HG02571 (cell line): Measurements from ENCODE around the gene BEAN1.
"Not testable (repeated sequence)": the region's sequence is repeated elsewhere in the genome, so short reads cannot be mapped to it uniquely, and the experiment has no call there.

Source experiments
- ATAC-seq: cut with Tn5 transposase; IDR thresholded peaks from one replicate; pipeline ENCODE4 v1.9.1; 2021; ENCODE audit warnings: mild to moderate bottlenecking, moderate library complexity; ENCODE audit not compliant: unreplicated experiment

The BEAN1 gene

DNA sequence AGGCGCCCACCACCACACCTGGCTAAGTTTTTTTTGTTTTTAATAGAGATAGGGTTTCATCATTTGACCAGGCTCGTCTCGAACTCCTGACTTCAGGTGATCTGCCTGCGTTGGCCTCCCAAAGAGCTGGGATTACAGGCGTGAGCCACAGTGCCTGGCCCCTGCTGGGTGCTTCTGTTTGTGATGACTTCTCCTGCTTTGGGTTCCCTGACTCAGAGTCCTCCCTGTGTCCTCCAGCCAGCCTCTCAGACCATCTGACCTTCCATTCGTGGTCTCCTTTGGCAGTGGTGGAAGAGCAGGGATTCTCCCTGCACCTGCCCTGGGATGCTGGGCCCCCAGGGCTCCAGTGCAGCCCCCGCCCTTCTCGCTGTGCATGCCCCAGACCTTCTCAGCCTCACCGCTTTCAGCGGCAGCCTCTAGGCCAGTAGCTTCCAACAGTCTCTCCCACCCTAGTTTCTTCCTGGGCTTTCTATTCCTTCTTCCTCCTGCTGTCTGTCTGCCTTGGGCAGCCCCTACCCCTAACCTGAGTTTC lies 13.2 kb downstream of the BEAN1 start:
- ATAC-seq, result no peak

DNA sequence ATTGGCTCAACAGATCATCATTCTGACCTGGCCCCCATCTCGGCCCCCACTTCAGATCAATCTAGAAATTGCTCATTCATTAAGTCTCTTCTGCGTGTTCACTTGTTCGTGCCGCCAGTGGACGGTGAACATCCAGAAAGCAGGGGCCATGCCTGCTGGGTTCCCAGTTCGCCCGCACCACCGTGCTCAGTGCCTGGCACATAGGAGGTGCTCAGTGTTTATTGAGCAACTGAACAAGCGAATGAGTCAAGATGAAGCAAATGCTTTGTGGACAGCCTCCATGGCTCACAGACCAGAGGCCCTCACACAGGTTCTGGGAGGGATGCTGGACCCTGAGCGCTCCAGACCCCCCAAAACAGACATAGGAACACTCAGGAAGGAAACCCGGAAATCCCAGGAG lies 13.9 kb downstream of the BEAN1 start:
- no peak for ATAC-seq

DNA sequence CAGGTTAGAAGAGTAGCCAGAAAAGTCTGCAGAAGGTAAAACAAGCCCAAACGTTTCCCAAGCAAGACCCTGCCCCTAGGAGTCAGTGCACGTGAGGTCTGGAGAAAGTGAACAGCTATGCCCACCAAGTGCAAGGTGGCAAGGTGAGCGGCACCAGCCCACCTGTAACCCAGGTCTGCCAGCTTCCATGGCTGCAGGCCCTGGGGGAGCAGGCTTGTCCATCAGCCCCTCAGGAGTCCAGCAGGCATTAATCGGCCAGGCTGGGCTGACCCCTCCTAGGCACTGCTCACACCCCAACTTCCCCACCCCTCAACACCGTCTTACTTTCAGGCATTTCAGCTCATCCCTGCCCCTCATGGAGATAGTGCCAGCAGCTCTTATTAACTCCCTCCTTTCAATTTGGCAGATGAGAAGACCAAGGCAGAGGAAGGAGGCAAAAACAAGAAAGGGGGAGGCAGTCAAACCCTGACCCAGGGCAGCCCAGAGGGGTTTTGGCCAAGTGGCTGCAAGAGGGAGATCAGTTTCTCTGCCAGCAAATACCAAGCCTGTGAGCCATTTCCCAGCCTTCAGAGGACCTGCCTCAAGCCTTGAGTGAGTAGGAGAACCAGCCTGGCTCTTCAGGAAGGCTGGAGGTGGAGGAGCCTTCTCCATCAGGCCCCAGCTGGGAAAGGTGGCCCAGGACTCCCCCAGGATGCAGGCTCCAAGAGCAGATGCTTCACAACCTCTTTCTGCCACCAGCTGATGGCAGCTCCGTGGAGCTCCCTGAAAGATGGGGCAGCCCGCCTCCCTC lies 14.7 kb downstream of the BEAN1 start:
- no peak for ATAC-seq

DNA sequence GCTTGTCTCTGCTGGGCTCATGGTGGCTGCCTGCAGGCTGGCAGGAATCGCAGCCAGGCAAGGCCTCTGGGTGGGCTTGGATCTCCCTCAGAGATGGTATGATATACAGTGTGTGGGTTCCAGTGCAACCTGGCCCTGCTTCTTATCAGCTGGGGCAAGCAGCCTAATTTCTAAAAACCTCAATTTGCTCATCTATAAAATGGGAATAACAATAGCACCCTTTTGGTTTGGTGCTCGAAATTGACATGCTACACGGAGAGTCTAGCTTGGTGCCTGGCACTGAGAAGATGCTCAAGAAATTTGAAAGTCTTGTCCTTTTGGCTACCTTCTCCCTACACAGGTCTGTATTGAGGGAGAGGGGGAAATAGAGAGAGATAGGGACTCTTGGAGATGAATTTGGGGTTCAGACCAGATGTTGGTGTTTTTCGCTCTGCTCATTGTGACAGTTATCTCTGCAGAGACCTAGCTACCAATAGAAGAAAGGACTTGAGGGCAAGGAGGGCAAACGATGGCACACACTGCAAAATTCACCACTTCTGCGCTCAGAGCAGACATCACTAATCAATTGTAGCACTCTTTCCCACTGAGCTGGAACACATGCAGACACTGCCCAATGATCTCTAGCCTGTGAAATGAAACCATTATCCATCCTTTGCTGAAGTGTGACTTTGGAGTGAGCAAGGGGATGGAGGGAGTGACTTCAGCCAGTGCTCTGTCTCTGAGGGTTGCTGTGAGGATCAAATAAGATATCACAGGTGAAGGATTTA lies 15.6 kb downstream of the BEAN1 start:
- ATAC-seq, result no peak

DNA sequence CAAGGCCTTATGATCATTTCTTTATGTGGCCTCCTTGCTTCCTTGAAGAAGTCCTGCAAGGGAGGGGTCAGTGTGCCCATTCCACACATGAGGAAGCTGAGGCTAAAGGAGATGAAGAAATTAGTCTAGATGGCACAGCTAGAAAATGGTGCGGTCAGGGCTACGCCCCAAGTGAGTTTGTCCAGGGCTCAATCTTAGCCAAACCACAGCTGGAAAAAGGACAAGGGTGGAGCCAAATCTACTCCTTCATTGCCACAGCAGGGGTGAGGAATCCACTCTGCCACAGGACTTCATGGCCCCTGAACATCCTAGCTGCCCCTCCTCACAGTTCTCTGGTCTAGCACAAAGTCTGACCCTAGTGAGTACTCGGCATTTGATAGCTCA lies 16.2 kb downstream of the BEAN1 start:
- no peak for ATAC-seq

DNA sequence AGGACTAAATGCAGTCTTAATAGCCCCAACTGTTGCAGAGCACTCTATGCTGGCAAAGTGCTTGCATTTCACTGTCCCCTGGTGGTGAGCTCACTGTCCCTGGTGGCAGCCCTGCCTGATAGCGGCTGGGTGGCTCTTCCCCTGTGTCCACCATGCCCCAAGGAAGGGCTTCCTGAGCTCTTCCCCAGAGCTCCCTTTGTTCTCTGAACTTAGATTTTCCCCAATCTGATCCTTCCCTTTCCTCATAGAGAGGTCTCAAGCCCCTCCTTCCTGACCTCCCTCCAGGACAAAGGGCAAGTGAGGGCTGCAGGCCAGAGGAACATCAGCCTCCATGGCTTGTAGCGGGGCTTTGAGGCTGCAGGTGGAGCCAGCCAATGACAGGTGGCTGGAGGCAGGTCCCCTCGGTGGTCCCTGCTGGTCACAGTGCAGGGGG lies 17.0 kb downstream of the BEAN1 start:
- ATAC-seq, result no peak

DNA sequence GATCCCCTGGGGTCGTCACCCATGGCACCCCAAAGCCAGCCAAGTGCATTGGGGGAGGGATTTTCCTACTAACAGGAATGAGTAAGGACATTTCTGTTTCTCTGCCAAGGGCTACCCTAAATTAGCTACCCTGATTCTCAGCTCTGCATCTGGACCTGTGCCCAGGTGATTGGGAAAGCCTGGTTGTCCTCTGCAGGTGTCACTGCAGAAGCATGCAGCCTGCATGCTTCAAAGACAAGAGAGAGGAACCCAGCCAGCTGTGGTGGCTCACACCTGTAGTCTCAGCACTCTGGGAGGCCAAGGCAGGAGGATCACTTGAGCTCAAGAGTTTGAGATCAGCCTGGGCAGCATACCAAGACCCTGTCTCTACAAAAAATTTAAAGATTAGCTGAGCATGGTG lies 19.6 kb downstream of the BEAN1 start:
- ATAC-seq, result no peak

DNA sequence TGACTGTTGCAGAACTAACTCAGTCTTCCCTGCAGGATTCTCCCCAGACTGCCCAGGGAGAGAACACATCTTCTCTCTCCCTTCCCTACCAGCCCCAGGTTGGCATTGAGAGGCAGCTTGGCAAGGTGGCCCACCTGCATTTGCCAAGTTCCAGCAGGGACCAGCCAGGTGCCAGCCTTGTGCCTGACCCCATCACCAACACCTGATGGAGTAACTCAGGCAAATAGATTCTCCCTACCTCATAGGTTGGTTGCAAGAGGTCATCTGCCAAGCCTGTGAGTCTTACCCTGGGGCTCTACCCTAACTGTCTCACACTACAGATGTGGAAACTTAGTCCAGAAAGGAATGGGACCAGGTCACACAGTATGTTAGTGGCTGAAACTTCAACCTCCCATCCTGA lies 20.4 kb downstream of the BEAN1 start:
- ATAC-seq, result no peak

DNA sequence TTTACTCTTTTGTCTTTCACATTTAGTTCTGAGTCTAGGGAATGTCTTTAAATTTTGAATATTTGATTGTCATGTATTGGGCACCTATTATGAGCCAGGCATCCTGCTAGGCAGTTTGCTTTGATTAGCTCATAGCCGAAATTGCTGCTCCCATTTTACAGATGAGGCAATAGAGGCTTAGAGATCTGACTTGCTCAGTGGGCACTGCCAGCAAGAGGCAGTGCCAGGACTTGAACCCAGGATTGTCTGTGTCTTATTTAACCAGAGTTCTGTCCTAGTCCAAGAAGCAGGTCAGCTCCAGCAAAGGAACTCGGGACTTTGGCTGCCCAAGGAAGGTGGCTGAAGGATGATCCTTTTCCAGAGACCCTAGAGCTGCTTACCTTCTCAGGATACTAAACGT lies 24.5 kb downstream of the BEAN1 start:
- ATAC-seq, result no peak

DNA sequence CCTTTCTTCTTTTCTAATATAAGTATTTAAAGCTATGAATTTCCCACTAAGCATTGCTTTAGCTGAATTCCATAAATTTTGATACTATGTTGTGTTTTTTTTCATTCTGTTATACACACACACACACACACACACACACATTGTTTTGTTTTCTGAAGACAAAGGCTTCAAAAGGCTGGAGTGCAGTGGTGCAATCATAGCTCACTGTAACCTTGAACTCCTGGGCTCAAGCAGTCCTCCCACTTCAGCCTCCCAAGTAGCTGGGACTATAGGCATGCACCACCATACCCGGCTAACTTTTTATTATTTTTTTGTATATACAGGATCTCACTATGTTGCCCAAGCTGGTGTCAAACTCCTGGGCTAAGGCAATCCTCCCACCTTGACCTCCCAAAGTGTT lies 26.1 kb downstream of the BEAN1 start:
- ATAC-seq, result not testable (repeated sequence)

DNA sequence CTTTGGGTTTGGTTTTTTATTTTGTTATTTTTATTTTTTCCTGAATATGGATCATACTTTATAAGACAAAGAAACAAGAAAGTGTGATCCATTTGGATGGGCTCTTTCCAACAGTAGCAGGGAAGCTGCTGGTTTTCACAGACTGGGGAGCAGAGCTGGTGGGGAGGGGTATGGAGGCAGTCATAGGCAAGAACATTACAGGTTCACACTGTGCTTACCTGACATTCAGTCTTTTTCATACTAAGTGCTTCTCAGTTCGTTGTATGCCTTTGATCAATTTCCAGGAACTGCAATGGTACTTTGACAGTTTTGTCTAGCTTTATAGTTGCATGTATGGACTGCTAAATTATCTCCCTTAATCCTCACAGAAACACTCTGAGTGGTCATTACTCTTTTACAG lies 27.7 kb downstream of the BEAN1 start:
- no peak for ATAC-seq

DNA sequence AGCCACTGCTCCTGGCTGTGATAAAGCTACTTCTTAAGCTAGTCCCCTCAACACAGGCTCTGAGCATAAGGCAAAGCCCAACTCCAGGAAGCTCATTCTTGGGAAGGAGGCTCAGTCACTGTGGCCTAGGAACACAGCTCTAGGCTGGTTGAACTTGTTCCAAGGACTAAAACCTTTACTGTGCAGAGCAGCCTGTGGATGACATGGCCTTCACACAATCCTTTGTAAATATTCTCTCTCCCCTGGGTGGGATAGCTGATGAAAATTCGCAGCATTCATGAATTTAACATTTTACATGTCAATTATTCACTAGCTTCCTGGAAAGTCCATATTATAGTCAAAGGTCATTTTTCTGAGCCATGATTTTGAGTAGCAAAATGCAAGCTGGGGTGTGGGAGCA lies 28.9 kb downstream of the BEAN1 start:
- ATAC-seq, result no peak

DNA sequence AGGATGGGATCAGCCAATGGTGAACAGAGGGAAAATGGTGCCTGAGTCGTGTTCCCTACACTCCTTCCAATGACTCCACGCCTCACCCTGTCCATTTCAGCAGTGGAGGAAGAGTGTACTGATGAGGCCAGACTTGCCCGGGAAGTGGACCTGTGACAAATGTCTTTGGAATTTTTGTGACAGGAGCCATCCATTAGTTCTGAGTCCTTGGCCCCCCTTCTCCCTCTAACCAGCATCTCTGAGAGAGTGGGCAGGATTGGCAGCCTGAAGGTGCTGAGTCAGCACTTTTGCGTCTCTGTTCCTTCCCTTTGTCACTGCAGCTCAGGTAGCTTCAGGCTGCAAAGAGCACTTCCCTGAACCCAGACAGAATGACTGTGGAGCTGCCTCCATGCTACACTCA lies 30.8 kb downstream of the BEAN1 start:
- ATAC-seq, result no peak

DNA sequence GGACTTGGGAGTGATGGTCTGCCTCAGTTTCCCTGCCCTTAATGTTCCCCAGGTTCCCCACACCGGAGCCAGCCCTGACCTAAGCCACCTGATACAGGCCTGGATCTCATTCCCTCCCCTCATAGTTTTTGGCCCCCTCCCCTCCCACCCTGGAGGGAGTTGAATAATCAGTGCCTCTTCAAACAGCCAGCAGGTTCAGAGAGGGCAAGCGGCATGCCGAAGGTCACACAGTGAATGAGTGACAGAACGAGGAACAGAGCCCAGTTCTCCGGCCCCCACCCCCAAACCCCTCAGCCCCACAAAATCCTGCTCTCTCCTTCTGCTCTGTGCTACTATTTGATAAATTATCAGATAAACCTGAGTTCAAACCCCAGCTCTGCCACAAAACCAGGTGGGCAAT lies 31.2 kb downstream of the BEAN1 start:
- no peak for ATAC-seq

DNA sequence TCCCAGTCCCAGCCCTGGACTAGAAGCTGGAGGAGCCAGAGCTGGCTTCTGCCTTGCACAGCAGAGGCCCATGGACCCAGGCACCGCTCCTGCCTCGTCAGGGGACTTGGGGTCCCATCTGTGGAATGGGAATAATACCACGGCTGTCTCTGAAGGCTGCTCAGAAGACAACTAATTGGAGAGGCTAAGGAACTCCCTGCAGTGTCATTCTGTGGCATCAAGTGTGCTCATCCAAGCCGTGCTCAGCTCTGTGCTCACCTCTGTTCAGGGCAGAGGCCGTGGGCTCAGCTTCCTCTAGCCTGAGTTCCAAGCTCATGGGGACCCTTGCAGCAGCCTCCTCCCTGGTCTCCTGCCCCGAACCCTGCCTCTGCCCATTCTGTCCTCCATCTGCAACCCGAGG lies 31.8 kb downstream of the BEAN1 start:
- ATAC-seq, result no peak

DNA sequence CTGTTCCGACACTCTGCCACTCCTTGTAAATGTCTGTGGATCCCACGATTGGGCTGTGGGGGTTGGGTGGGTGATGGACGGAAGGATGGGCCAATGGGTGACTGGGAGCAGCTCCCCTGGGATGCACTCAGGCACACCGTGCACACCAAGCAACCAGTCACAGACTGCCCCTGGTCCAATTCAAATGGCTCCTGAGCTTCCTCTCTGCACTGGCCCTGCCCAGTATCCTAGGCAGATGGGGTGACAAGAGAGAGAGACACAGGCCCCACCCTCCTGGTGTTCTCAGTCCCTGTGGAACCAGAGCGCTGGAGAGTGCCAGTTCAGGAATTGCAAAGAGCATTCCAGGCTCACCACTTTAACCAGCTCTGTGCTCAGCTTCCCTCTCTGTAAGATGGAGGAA lies 32.8 kb downstream of the BEAN1 start:
- no peak for ATAC-seq

DNA sequence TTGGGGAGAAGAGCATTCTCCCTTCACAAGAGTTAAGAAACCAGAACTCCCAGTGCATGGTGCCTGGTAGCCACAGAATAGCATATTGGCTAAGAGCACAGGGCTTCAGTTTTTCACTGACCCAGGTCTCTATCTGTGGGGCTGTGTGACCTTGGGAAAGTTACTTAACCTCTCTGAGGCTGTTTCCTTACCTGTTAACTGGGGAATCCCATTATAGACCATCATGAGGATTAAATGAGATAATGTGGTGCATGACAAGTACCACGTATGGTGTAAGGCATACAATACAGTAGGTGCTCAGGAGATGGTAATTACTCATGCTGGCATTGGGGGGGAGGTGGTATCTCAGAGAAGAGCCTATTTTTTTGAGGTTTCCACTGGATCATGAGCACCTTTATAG lies 33.6 kb downstream of the BEAN1 start:
- ATAC-seq, result no peak

DNA sequence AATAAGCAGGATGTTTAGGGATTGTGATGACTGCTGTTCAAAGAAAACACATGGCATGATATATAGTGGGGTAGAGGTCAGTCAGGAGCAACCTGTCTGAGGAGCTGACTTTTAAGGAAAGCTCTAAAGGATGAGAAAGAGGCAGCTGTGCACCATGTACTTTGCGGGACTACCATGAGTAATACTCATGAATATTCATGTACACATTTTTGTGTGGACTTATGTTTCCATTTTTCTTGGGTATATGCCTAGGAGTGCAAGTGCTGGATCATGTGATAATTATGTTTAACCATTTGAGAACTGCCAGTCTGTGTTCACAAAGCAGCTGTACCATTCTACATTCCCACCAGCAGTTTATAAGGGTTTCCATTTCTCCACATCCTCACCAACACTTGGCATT lies 35.8 kb downstream of the BEAN1 start:
- ATAC-seq, result no peak

DNA sequence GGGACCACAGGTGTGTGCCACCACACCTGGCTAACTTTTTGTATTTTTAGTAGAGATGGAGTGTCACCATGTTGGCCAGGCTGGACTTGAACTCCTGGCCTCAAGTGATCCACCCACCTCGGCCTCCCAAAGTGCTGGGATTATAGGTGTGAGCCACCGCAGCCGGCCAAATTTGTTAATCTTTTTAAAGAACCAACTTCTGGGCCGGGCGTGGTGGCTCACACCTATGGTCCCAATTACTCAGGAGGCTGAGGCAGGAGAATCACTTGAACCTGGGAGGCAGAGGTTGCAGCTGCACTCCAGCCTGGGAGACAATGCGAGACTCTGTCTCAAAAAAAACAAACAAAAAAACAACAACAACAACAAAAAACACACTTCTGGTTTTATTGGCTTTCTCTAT lies 38.9 kb downstream of the BEAN1 start:
- not testable (repeated sequence) for ATAC-seq

DNA sequence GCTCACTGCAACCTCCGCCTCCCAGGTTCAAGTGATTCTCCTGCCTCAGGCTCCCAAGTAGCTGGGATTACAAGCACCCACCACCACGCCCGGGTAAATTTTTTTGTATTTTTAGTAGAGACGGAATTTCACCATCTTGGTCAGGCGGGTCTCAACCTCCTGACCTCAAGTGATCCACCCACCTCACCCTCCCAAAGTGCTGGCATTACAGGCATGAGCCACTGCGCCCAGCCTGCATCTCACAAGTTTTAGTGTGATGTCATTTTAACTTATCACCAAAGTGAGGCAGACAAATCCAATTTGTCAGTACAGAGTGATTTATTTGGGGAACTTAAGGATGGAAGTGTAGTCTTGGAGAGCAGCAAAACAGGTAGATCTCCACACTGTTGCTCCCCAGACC lies 39.5 kb downstream of the BEAN1 start:
- ATAC-seq, result not testable (repeated sequence)

DNA sequence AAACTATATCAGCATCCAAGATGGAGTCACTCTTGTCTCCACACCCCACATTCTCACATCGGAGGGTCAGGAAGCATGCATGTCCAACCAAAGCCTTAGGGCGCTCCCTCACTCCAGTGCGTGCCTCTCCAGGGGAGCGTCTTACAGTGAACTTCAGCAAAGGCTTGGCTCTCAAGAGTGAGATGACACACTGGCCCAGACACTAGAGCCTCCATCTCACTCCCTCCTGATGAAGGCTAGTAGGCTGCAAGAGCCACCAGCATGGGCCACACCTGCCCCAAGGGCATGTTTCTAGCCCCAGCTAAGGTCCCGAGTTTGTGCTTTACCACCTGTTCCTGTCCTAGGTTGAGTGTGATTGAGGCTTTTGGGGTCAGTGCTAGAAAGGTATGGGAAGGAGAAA lies 40.5 kb downstream of the BEAN1 start:
- no peak for ATAC-seq

DNA sequence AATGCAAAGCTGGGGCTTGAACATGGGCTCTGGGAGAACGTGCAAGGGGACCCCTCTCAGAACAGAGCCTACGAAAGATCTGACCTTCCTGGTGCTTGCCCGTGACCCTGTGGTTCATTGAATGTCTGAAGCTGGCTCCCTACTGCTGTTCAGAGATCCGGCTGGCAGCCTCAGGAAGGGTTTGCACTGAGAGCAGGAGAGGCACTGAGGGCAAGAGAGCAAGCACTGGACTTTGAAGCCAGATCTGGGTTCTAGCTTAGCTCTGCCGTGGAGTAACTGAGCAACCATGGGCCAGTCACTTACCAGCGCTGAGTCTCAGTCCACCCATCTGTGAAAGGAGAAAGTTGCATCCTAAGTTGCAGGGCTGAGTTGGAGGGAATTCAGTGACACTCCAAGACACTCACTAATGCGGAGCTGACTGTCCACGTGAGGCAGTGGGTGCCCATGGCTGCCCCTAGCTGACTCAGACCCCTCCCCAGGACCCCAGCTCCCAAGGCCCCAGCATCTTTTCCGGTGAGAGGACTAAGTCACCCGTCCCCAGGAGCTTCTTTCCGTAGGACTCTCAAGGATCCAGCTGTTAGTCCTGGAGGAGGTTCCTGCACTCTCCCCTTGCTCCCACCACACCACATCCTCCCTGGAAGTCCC lies 41.3 kb downstream of the BEAN1 start:
- ATAC-seq, result no peak
